Activated CD8-positive, alpha-beta memory T cell treated with anti-CD3 and anti-CD28 coated beads for 36 hours (primary cell): ENCODE data around the gene RPS6KA5. TPM values are rescaled to one million over a fixed set of nuclear protein-coding genes. Genes with fewer than 3 reads are reported as not detected.
"Not testable (repeated sequence)": the region's sequence is repeated elsewhere in the genome, so short reads cannot be mapped to it uniquely, and the experiment has no call there.

Source experiments
- CTCF ChIA-PET: fragments of 350-600 bp; sonication (Branson Sonifier 250); formaldehyde crosslinking; loops from one replicate; lab custom pipeline; 2021; ENCODE audit warnings: antibody characterized with exemption; lab: Charles Lee
- POLR2A ChIA-PET: fragments of 350-600 bp; sonication (Branson Sonifier 250); formaldehyde crosslinking; loops from one replicate; lab custom pipeline; 2021; ENCODE audit warnings: antibody characterized with exemption; lab: Charles Lee
- total RNA-seq, 2 experiments: library from RNA; stranded (reverse); gene quantifications; one replicate each; pipeline ENCODE4 v1.2.3, GENCODE V29; 2021

The RPS6KA5 gene
- total RNA-seq, 2 experiments from 2014 or later, result 16.0 to 18.6 TPM

- POLR2A ChIA-PET, result no interaction called here
Measured at GRCh38 chr14:90871605-90872233, 188.7 kb downstream of the RPS6KA5 start.

DNA sequence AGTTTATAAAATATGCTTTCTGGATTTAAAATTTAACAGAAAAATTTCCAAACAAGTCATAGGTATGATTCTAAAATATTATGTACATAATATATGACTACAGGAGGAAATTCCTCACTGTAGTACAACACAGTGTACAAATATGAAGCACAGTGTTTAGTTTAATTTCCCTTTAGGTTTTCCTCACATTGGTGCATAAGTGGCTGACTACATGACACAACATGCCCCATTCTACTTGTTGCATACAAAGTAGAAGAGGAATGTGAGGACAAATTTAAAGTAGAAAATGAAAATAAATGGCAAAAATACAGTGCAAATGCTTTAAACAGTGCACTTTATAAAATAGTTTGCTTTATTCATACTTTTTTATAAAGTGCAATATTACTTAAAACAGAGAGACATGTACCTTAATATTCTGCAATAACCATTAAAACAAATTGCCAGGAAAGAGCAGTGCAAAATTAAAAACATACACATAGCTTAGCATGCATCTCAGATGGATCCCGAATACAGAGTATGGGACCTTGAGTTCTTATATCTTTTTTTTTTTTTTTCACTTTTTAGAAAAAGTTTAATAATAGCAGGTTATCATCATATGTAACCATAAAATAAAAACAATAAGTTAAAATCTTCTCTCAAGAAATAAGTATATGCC lies 189.4 kb downstream of the RPS6KA5 start:
- CTCF ChIA-PET, result no interaction called here
- POLR2A ChIA-PET, result no interaction called here

More at GRCh38 chr14:90871605-90872233, 188.7 kb downstream of the RPS6KA5 start:
- CTCF ChIA-PET, result no interaction called here

DNA sequence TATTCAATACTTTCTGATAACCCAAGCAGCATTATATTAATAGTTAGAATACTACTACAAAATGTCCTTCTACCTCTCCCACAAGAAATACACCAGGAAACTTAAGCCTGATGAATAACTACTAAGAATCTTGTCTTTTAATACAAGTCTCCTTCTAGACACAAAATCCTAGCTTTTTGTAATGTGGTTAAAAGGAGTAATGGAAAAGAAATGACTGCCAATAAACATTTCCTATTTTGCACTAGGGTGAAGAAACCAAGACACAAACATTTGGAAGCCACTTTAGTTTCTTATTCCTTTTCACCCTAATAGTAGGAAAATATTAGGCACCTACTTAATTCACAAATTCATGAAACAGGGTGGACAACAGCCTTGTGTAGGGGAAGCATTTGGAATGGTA lies 192.9 kb downstream of the RPS6KA5 start:
- POLR2A ChIA-PET, result no interaction called here
- CTCF ChIA-PET, result no interaction called here

DNA sequence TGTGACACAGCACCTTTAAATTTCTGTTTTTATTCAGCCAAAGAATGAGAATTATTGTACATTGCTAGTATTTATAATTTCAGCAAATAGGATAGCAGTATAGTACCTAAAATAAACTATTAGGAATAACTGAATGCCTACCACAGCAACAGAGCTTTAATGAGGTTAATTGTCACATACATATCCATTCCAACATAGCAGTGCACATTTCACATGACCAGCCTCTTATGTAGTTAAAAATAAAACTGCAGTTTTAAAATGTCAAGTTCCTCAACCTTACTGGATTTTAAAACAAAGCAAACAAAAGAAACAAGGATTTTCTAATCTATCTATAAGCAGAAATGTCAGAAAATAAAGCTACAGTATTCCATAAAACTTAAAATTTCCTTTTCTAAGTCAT lies 193.6 kb downstream of the RPS6KA5 start:
- POLR2A ChIA-PET, result no interaction called here
- CTCF ChIA-PET, result no interaction called here

- CTCF ChIA-PET, result no interaction called here
- POLR2A ChIA-PET, result no interaction called here
Measured at GRCh38 chr14:90864741-90865140, 195.7 kb downstream of the RPS6KA5 start.

GRCh38 chr14:90858511-90858910 lies 201.9 kb downstream of the RPS6KA5 start:
- POLR2A ChIA-PET, result no interaction called here
- CTCF ChIA-PET, result no interaction called here

DNA sequence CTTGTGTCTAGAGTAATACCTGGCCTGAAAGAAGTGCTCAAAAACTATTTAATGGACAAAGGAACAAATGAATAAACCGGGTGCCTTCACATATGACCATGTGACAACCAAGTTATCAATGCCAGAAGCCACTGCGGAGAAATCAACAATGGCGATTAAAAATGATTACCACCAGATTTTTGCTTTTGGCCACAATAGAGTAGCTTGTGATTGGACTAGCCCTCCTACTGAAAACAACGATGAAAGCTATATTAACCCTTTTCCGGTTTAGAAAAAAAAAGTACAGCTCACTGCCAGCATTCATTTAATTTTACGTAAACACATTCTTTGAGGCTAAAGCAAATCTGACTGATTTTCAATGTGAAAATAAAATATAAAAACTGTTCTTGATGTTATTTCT lies 202.6 kb downstream of the RPS6KA5 start:
- POLR2A ChIA-PET, result no interaction called here
- CTCF ChIA-PET, result no interaction called here

GRCh38 chr14:90856115-90856514 lies 204.3 kb downstream of the RPS6KA5 start:
- CTCF ChIA-PET, POLR2A ChIA-PET: not testable (repeated sequence)

DNA sequence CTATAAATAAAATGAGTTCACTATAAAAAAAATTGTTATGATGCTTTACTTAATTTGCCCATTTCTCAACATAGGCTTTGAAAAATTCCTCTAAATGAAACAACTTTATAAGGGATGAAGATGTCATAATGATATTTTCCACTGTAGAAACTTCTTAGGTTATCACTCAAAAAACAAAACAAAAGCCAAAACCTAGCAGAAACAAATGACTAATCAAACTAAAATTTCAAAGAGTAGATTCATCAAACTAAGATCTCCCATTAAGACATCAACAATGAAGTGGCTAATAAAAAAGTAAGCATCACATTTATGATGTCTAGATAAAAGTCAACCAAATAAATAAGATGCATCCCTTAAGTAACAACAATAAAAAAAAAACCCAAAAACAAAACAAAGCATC lies 207.3 kb downstream of the RPS6KA5 start:
- POLR2A ChIA-PET, result no interaction called here
- CTCF ChIA-PET, result interaction anchor here (0.7 kb wide), 1 partner anchor 324 kb away, joined by 3 read pairs; no protein-coding TSS in a partner anchor

GRCh38 chr14:90851327-90852036 lies 209.0 kb downstream of the RPS6KA5 start:
- ChIA-PET POLR2A (no interaction called here), CTCF (no interaction called here)

DNA sequence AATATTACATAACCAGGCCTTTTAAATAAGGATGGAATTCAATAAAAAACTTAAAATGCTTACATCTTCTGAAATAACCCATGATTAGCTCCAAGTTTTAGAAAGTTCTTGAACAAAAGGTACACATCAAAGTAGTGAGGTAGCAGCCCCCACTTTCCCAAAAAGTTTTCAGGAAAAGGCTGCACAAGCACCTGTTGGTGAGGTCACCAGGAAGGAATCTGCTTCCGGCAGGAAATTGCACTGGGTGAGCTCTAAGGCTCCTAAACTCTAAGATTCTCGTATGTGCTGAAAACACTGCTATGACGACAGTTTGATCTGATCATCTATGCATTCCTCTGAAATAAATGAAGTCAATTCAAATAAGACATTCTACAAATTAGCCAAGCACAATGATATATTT lies 210.0 kb downstream of the RPS6KA5 start:
- POLR2A ChIA-PET, result no interaction called here
- CTCF ChIA-PET, result no interaction called here

GRCh38 chr14:90849787-90850444 lies 210.5 kb downstream of the RPS6KA5 start:
- POLR2A ChIA-PET, result no interaction called here
- CTCF ChIA-PET, result no interaction called here

GRCh38 chr14:90848944-90849731 lies 211.3 kb downstream of the RPS6KA5 start:
- CTCF ChIA-PET, result interaction anchor here (0.6 kb wide), 1 partner anchor 324 kb away, joined by 3 read pairs; no protein-coding TSS in a partner anchor
- POLR2A ChIA-PET, result no interaction called here

DNA sequence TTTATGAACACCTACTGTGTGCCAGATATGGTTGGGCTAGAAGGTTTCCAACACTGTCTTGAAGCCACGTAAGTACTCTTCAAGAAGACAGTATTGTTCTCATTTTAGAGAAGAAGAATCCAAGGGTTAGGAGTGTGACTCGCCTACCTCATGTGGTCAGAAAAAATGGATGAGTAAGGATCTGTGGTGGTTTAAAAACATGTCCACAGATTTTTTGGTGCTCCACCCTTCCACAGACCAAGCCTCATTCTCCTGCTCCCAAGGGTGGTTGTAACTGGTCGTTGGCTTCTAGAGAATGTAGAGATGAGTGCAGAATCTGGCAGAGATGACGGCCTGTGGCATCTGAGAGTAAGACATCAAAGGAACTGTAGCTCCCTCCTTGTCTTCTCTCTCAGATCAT lies 213.9 kb downstream of the RPS6KA5 start:
- ChIA-PET CTCF (interaction anchor here (0.6 kb wide), 1 partner anchor 14 kb away, joined by 4 read pairs; no protein-coding TSS in a partner anchor), POLR2A (no interaction called here)

DNA sequence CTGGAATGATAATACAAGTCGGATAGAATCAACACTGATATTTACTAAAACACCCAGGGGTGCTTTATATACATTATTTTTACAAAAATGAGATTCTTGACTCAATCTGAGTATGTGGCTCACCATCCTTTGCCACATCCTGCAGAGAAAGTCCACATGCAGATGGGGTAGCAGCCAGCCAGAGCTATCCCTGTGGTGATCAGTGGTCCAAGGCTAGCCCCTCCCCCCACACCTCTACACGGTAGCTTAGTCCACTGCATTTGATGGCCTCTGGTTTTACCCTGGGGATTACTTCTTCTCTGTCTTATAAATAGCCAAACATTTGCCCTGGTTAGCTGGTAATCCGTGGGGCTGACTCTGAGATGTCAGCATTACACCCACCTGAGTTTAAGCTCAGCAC lies 216.1 kb downstream of the RPS6KA5 start:
- CTCF ChIA-PET, result no interaction called here
- POLR2A ChIA-PET, result no interaction called here

DNA sequence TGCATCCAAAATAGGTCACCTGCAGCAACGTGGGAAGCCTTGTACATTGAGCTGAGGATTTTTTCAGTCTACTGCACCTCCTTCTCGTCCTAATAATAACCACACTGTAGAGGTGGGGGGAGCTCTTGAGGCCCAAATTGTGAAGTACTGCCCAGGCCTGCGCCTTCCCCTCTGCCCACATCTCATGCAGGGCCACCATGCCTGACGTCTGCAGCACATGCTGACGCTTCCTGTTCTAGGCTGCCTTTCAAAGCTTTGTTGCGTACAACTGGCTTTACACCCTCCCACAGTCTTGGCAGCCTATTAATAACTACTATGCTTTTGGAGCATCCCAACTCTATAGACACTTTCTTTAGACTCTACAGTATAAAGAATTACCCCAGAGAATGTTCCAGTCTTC lies 217.7 kb downstream of the RPS6KA5 start:
- POLR2A ChIA-PET, result interaction anchor here (0.5 kb wide), 1 partner anchor 18 kb away, joined by 3 read pairs; no protein-coding TSS in a partner anchor
- CTCF ChIA-PET, result no interaction called here

GRCh38 chr14:90840667-90841066 lies 219.8 kb downstream of the RPS6KA5 start:
- POLR2A ChIA-PET, result not testable (repeated sequence)
- CTCF ChIA-PET, result interaction anchor here (1.0 kb wide), 1 partner anchor 9 kb away, joined by 3 read pairs; no protein-coding TSS in a partner anchor

- CTCF ChIA-PET, result interaction anchor here (0.7 to 1.0 kb wide), 2 partner anchors 8 to 1045 kb away, joined by 3 read pairs; no protein-coding TSS in a partner anchor
- POLR2A ChIA-PET, result no interaction called here
Measured at GRCh38 chr14:90839889-90840266, 220.6 kb downstream of the RPS6KA5 start.
